ENCODE measurements around the gene VOPP1.

VOPP1 gene

GRCh38 chr7:55432939-55433784, 139.1 kb downstream of the VOPP1 start:
- no peak for DNase-seq (ENCODE audit: low spot score)

GRCh38 chr7:55432506-55432905, 139.8 kb downstream of the VOPP1 start:
- no peak for DNase-seq (ENCODE audit: low spot score)

- DNase-seq (ENCODE audit: low spot score) = no peak
These were observed 140.4 kb downstream of the VOPP1 start for GRCh38 chr7:55431898-55432297.

- no peak for DNase-seq (ENCODE audit: low spot score)
These were observed 142.3 kb downstream of the VOPP1 start for GRCh38 chr7:55429835-55430499.

- DNase-seq (ENCODE audit: low spot score) = no peak
These were observed 144.5 kb downstream of the VOPP1 start for GRCh38 chr7:55427800-55428199.

- no peak for DNase-seq (ENCODE audit: low spot score)
These were observed 145.0 kb downstream of the VOPP1 start for GRCh38 chr7:55427342-55427741.

- DNase-seq (ENCODE audit: low spot score) = no peak
These were observed 145.6 kb downstream of the VOPP1 start for GRCh38 chr7:55426676-55427075.

- DNase-seq (ENCODE audit: low spot score) = no peak
These were observed 147.1 kb downstream of the VOPP1 start for GRCh38 chr7:55425141-55425752.

GRCh38 chr7:55423891-55424290, 148.4 kb downstream of the VOPP1 start:
- no peak for DNase-seq (ENCODE audit: low spot score)

- no peak for DNase-seq (ENCODE audit: low spot score)
These were observed 149.0 kb downstream of the VOPP1 start for GRCh38 chr7:55423277-55423711.

All from ecto neural progenitor cell (in vitro differentiated cells).